Keratinocyte (primary cell): ENCODE results near the gene ADAMTS16.

Experiments used
- EZH2 ChIP-seq: IDR thresholded peaks from one replicate; pipeline ENCODE4 v1.6.1; 2012; ENCODE audit warnings: inconsistent platforms, mild to moderate bottlenecking, low read length, moderate library complexity
- TF ChIP-seq, protein P1 (sequence below), 3 experiments: IDR thresholded peaks in 1 of 3; conservative IDR thresholded peaks in 1 of 3; optimal IDR thresholded peaks in 1 of 3; 2 replicates in 2 of 3; 3 replicates in 1 of 3; pipeline versions ENCODE3 to v1.5.1; 2011; ENCODE audit warnings: low read length in 3 of 3, mild to moderate bottlenecking in 3 of 3, moderate library complexity in 2 of 3, control low read depth in 1 of 3, inconsistent platforms in 1 of 3; ENCODE audit not compliant: insufficient read depth in 2 of 3; ENCODE audit errors: extremely low read depth in 1 of 3

DNA sequence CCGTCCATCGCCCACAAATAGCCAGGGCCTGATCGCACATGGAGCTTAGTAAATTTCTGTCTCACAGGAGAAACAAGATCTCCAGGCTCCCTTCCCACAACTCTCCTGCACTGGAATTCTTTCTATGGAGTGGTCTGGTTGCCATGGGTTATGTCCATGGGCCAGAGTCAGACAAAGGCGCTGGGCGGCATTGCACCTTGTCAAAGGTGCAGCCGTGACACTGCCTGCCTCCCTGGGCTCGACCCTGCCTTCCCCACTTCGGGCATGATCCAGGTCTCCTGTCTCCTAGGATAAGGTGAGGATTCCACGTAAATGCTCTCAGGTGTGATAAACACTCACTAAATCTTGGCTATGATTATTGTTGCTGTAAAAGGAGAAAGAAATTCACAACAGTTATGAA, 130.0 kb downstream of the ADAMTS16 start:
- TF ChIP-seq EZH2: no peak
- TF ChIP-seq, protein P1, sequence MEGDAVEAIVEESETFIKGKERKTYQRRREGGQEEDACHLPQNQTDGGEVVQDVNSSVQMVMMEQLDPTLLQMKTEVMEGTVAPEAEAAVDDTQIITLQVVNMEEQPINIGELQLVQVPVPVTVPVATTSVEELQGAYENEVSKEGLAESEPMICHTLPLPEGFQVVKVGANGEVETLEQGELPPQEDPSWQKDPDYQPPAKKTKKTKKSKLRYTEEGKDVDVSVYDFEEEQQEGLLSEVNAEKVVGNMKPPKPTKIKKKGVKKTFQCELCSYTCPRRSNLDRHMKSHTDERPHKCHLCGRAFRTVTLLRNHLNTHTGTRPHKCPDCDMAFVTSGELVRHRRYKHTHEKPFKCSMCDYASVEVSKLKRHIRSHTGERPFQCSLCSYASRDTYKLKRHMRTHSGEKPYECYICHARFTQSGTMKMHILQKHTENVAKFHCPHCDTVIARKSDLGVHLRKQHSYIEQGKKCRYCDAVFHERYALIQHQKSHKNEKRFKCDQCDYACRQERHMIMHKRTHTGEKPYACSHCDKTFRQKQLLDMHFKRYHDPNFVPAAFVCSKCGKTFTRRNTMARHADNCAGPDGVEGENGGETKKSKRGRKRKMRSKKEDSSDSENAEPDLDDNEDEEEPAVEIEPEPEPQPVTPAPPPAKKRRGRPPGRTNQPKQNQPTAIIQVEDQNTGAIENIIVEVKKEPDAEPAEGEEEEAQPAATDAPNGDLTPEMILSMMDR (optimal IDR thresholded peaks at IDR 0.05 in 1 of 3, IDR thresholded peaks at IDR 0.05 in 1 of 3, conservative IDR thresholded peaks at IDR 0.05 in 1 of 3; ENCODE audit: extremely low read depth in 1 of 3, insufficient read depth in 2 of 3, low read length in 3 of 3): no peak
